NCI-H82 treated with DMSO at 0.1 percent for 48 hours (cell line): ENCODE results near the gene EGF.

Source experiments
- DNase-seq: peaks from one replicate; lab custom pipeline; 2025; ENCODE audit not compliant: unreplicated experiment; lab: John Stamatoyannopoulos, UW

EGF gene

GRCh38 chr4:109957227-109957626 lies 44.5 kb downstream of the EGF start:
- no peak for DNase-seq

- no peak for DNase-seq
Measured at GRCh38 chr4:109959195-109959594, 46.5 kb downstream of the EGF start.

GRCh38 chr4:109962401-109962800 lies 49.7 kb downstream of the EGF start:
- no peak for DNase-seq

GRCh38 chr4:109966891-109967481 lies 54.3 kb downstream of the EGF start:
- no peak for DNase-seq

GRCh38 chr4:109967798-109968520 lies 55.3 kb downstream of the EGF start:
- DNase-seq: no peak

- no peak for DNase-seq
Measured at GRCh38 chr4:109969087-109969486, 56.4 kb downstream of the EGF start.

GRCh38 chr4:109969919-109970318 lies 57.2 kb downstream of the EGF start:
- no peak for DNase-seq

- DNase-seq: peak; percentile 35
Measured at GRCh38 chr4:109972786-109973528, 60.3 kb downstream of the EGF start.

- no peak for DNase-seq
Measured at GRCh38 chr4:109973529-109973905, 60.8 kb downstream of the EGF start.

- DNase-seq: no peak
Measured at GRCh38 chr4:109976189-109976588, 63.5 kb downstream of the EGF start.

GRCh38 chr4:109977854-109978501 lies 65.3 kb downstream of the EGF start:
- DNase-seq: no peak

- DNase-seq: no peak
Measured at GRCh38 chr4:109978704-109979454, 66.2 kb downstream of the EGF start.

- DNase-seq: no peak
Measured at GRCh38 chr4:109979920-109980717, 67.4 kb downstream of the EGF start.

- DNase-seq: no peak
Measured at GRCh38 chr4:109981936-109982335, 69.3 kb downstream of the EGF start.

- no peak for DNase-seq
Measured at GRCh38 chr4:109982521-109982920, 69.8 kb downstream of the EGF start.

- peak; percentile 39 for DNase-seq
Measured at GRCh38 chr4:109985993-109986974, 73.6 kb downstream of the EGF start.

GRCh38 chr4:109989044-109989443 lies 76.4 kb downstream of the EGF start:
- no peak for DNase-seq

GRCh38 chr4:109989618-109990017 lies 76.9 kb downstream of the EGF start:
- DNase-seq: no peak
